RCC 7860 (cell line): ENCODE data around the gene RRN3.
"Not testable (repeated sequence)": the region's sequence is repeated elsewhere in the genome, so short reads cannot be mapped to it uniquely, and the experiment has no call there.

Source experiments
- DNase-seq: peaks from one replicate; pipeline ENCODE4 v3.0.0-alpha.2; 2015; ENCODE audit warnings: low spot score
- FAIRE-seq: peaks from 2 replicates; lab custom pipeline; 2012; peaks lifted over from hg19 to GRCh38; lab: Jason Lieb, UNC

The RRN3 gene

DNA sequence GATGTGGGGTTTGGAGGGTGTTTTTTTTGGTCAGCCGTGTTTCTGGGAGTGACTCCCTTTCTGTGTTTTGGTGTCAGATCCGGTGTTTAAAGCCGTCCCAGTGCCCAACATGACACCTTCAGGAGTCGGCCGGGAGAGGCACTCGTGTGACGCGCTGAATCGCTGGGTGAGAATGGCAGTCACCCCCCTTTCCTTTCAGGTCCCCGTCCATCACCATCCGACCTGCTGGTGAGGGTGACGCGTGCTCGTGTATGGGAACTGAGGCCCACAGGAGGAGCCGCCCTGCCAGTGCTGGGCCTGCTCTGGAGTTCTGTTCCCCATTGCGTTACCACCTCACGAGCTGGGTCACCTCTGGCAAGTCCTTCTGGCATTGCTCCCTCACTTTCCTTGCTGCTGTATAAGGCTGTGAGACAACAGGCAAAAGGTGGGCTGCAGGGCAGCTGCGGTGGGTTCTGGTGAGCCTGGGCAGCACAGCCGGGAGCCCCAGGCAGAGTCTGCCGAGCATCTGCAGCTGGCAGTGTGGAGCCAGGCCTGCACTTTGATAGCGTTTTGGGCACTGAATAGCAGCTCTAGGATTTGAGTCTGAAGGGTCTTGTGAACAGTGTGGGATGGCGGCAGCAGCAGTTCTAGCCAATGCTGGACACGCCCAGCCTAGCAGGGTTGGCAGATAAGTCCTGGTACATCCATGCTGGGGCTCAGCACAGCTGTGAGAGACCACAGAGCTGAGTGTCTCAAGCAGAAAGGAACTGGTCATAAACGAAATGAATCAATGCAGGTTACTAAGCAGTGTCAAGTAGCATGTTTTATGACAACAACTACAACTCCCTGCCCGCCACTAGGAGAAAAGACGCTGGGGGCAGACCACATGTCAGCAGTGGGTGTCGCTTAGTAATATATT lies 65.0 kb downstream of the RRN3 start:
- DNase-seq, FAIRE-seq: not testable (repeated sequence)

DNA sequence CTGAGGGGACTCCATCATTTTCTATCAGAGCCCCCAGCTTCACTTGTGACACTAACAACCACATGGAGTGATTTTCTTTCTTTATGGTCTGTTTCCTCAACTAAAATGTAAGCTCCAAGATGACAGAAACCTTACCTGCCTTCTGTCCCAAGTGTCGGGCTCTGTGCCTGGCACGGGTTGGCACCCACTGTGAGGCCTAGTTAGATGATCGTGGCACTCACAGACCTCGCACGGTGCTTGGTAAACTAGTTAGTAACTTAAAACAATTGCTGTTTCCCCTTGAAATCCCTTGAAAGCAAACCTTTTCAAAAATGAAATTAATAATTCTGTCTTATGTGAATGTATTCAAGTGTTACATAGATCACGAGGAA lies 65.7 kb downstream of the RRN3 start:
- not testable (repeated sequence) for DNase-seq, FAIRE-seq

DNA sequence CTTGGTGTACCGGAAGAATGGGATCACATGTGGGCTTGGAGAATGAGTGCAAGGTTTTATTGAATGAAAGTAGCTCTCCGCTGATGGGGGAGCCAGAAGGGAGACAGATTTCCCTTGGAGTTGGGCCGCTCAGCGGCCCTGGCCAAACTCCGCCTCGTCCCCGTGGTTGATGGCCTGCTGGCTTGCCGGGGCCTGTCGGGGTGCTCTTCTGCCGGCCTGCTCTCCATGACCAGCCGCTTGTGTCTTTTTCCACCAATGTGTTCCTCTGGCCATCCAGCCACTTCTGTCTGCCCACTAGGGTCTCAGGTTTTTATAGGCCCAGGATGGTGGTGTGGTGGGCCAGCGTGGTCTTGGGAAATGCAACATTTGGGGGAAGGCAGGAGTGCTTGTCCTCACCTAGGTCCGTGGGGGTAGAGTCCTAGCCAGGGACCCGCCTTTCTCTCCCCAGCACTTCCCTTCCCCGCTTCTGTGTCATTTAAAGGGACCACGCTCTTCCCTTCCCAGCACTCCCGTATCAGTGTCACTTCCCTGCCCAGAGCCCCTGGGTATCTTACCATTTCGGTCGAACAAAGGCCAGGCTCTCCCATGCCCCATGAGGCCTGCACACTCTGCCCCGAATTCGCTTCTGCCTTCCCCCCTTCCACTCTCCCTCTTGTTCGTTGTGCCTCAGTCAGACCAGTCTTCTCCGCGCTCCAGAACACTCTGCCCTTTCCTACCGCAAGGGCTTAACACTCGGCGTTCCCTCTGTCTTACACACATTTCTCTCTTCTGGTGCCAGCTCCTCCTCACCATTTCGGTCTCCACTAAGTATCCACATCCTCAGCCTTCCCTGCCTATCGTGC lies 66.3 kb downstream of the RRN3 start:
- not testable (repeated sequence) for FAIRE-seq, DNase-seq

DNA sequence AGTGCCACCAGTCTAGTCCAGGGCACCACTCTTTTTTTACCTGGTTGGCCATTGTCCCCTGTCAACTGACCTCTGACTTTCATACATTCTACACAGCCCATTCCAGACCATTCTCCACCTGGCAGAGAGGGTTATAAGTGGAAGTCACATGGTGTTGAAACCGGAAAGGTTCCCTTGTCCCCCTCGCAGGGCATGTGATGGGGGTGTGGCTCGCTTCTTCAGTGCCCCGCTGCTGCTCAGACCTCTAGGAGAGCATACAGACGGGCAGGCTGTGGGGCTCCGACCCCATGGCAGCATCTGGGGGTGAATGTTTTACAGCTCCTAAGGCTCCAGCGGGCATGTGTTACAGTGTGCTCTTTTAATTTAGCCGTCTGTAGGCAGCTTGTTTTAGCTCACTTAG lies 67.0 kb downstream of the RRN3 start:
- not testable (repeated sequence) for DNase-seq, FAIRE-seq

DNA sequence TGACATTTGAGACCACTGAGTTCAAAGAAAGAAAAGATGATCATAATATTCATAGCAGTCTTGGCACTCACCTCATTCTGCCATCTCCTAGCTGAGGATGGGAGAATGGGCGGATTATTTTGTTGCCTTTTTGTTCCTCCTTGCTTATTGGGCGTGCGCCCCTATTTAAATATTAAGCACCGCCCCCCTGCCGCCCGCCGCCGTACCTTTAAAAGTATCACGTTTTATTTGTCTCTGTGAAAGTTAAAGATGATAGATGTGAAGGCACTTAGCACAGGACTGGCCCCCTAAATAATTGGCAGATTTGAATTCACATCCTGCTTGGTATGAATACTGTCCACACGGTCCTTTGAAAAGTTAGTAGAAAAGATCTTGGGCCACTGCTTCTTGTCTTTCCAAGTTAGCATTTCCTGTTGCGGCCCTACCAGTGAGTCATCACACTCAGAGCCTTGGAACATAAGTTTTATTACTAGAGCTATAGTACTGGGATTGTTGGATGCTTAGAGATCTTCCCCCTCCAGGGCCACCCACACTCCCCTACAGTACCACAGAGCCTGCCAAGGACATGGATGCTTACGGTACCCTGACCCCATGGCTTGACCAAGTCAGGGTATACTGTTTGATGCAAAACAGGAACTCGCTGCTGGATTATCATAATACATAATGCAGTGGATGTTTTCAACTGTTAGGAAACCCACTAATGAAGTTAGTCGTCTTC lies 68.7 kb downstream of the RRN3 start:
- not testable (repeated sequence) for DNase-seq
- FAIRE-seq = peak; percentile 34

DNA sequence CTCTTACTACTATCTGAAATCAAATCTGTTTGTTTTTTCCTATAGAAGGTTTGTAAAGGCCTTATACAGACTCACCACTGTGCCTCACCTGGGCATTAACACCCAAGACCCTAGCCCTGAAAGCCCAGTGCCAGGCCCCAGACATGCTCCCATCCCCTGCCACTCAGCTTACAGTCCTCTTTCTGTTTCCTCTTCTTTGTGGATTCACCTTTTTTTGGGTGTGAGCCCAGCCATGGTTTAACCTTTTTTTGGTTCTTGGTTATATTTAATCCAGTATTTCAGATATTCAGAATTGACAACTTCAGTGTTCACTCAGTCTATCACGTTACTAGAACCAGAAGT lies 69.2 kb downstream of the RRN3 start:
- not testable (repeated sequence) for FAIRE-seq, DNase-seq

DNA sequence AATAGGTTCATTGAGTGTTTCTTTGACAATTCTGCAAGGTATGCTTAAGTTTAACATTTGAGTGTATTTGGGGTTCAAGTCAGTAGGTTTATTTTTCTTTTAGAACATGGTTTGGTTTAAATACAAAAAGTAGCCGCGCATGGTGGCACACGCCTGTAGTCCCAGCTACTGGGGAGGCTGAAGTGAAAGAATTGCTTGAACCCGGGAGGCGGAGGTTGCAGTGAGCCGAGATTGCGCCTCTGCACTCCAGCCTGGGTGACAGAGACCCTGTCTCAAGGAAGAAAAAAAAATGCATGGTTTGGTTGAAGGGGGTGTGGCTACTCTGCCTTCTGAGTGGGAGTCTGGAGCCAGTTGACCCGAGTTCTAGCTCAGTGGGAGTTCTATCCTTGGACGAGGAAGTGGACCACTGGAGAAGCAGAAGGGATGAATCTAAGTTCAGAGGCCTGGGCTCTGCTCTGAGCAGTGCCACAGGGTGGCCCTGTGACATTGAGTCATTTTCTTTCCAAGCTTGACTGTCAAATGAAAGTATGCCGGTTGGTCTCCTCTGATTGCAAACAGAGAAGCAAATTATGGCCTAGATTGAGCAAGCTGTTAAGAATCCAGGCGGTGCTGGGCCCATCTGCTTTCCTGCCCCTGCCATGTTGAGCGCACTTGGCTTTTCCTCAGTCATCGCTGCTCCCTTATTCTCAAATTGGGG lies 70.5 kb downstream of the RRN3 start:
- DNase-seq, FAIRE-seq: not testable (repeated sequence)

DNA sequence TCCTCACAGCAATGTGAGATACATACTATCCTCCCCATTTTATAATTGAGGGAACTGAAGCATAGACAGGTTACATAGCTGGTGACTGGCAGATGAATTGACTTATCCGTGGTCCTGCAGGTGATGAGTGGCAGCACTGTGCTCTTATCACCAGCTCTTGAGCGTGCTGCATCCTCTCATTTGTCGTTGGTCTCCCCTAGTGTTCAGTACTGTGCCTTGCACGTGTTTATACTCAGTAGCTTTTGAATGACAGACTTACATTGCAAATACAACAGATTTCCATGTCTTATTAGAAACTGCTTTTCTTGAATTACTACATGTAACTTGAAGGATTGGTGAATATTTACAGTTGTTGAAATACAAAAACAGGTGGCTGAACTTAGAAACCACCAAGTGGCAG lies 71.9 kb downstream of the RRN3 start:
- DNase-seq = peak; percentile 44
- FAIRE-seq = not testable (repeated sequence)

DNA sequence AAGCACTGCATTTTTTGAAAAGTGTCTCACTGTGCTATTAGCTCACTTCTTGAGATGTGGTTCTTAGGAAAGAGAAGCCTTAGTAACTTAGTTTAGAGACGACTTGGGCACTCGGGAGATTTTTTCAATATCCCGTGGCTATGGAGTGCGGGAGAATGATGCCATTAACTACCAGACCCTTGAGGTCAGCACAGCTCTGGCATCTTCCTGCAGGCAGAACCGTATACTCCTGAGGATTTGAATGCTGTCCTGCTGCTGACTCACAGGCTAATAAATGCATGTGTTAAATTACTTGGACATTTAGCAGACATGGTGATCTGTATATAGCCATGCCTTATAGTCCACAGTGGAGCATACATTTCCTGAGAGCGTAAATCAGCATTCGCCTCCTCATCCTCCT lies 72.6 kb downstream of the RRN3 start:
- FAIRE-seq, DNase-seq: not testable (repeated sequence)

DNA sequence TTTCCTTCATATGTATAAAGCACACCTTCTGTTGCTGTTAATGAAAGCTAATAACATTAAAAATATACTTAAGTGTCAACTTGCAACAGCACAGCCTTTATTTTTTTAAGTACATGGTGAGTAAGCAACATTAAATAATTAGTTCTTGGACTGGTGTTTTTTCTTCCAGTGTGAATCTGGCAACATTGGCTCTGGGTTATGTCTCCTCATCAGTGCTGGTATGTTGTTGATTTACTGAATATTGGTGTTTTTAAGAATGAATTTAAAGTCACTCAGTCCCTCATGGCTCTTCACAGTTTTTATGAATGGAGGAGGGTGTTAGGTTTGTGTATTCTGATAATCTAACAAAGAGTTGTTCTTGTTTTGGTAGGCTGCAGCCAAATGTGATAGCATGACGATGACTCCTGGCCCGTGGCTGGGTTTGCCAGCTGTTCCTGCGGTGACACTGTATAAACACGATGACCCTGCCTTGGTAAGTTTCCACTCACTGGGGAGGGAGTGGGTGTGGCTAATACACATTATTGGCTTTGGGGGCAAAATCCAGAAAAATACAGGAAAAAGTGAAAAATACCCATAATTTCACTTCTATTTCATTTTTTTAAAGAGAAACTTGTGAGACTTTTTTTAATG lies 77.0 kb downstream of the RRN3 start:
- DNase-seq, FAIRE-seq: not testable (repeated sequence)

DNA sequence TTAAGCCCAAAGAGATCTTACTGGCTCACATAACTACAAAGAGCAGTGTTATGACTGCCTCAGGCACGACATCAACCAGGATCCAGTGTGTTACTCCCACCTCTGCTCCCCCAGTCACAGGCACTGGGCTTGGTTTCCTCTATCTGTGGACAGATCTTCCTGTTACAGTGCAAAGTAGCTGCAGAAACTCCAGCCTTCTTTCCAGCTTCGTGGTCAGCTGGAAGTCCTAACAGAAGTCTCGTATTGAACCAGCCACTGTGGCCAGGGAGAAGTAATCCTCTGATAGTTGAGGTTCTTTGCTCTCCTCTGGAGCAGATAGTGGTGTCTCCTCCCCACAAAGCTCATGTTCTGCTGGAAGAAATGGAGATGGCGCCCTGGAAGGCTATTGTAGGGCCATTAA lies 77.7 kb downstream of the RRN3 start:
- not testable (repeated sequence) for DNase-seq, FAIRE-seq

DNA sequence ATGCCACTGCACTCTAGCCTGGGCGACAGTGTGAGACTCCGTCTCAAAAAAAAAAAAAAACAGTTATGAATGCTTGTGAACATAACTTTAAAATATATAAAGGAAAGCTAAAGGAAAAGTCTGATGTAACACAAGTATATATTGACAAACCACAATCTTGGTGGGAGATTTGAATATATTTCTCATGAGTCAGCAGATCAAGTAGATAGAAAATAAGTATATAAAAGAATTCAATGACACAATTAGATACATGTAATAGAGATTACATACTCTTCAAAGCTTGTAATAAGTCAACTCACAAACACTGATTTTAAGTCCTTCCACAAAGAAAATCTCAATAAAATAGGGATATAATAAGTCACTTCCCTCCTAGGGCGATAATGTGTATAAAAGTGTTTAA lies 78.4 kb downstream of the RRN3 start:
- not testable (repeated sequence) for DNase-seq, FAIRE-seq

DNA sequence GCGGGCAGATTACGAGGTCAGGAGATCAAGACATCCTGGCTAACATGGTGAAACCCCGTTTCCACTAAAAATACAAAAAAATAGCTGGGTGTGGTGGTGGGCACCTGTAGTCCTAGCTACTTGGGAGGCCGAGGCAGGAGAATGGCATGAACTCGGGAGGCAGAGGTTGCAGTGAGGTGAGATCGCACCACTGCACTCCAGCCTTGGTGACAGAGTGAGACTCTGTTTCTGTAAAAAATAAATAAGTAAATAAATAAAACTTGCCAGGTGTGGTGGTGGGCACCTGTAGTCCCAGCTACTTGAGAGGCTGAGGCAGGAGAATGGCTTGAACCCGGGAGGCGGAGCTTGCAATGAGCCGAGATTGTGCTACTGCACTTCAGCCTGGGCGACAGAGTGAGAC lies 81.1 kb downstream of the RRN3 start:
- DNase-seq, FAIRE-seq: not testable (repeated sequence)
